Ovary (tissue), 9 donors: ENCODE results near the gene HSD11B1. TPM values are rescaled to one million over a fixed set of nuclear protein-coding genes. Genes with fewer than 3 reads are reported as not detected.

ENCODE experiments used
- DNase-seq, 5 donors: peaks; one replicate each; pipeline ENCODE4 v3.0.0-alpha.2; 2019 to 2020
- H3K27ac ChIP-seq, 2 donors: fragments of 200-600 bp; one replicate each; pipeline versions ENCODE4 v1.5.1 to v1.8.0; 2019 to 2022
- H3K27me3 ChIP-seq: fragments of 200-600 bp; one replicate; pipeline ENCODE4 v1.8.0; 2022
- H3K36me3 ChIP-seq: fragments of 200-600 bp; sonication (generic); one replicate; pipeline ENCODE4 v1.5.1; 2019
- H3K4me1 ChIP-seq: one replicate; pipeline ENCODE4 v1.8.1; 2013; ENCODE audit warnings: mild to moderate bottlenecking, moderate library complexity; ENCODE audit not compliant: insufficient read depth
- H3K4me3 ChIP-seq: fragments of 200-600 bp; sonication (generic); one replicate; pipeline ENCODE4 v1.5.1; 2017
- H3K9me3 ChIP-seq, 2 donors: fragments of 200-600 bp in 1 of 2; sonication (generic) in 1 of 2; one replicate each; pipeline versions ENCODE4 v1.5.1 to v1.8.1; 2013 to 2019; ENCODE audit warnings: mild to moderate bottlenecking in 1 of 2, moderate library complexity in 1 of 2
- CTCF ChIP-seq, 3 donors: fragments of 450-650 bp in 2 of 3; fragments of 200-600 bp in 1 of 3; IDR thresholded peaks; one replicate each; pipeline versions ENCODE4 v1.5.1 to v1.8.0; 2016 to 2022; ENCODE audit warnings: antibody characterized with exemption in 3 of 3, mild to moderate bottlenecking in 1 of 3
- EP300 ChIP-seq: sonication (generic); formaldehyde crosslinking; IDR thresholded peaks from one replicate; pipeline ENCODE4 v1.6.1; 2017; ENCODE audit warnings: antibody characterized with exemption
- POLR2A ChIP-seq: fragments of 450-650 bp; IDR thresholded peaks from one replicate; pipeline ENCODE4 v1.6.1; 2017; ENCODE audit warnings: antibody characterized with exemption, mild to moderate bottlenecking, moderate library complexity
- WGBS, 3 donors: extraction: QIAGEN DNeasy Blood & Tissue Kit in 1 of 3; methylation state at CpG; one replicate each; pipeline versions ENCODE4 v1.1.5 to v1.1.7; 2013 to 2017; 5-methylcytosine and 5-hydroxymethylcytosine counted together
- intact Hi-C, 4 donors: fragments of 100-400 bp; cut with DNase I; formaldehyde crosslinking; loops; one replicate each; pipeline versions ENCODE4 v1.11.0 to v1.15.1; 2022 to 2023
- polyA plus RNA-seq, 2 donors: library from polyadenylated mRNA; stranded (reverse); fragments of 200-250 nt in 1 of 2; fragments of 350-450 nt in 1 of 2; fragmentation: Illumina TruSeq in 1 of 2; extraction: RNeasy Lipid Tissue Mini Kit (QIAGEN cat#74804) in 1 of 2; gene quantifications; one replicate each; pipeline ENCODE4 v1.2.3, GENCODE V29; 2013 to 2014
- total RNA-seq, 7 donors: library from RNA; depleted of rRNA in 2 of 7; stranded (reverse); fragments of >200 nt in 2 of 7; fragmentation: NEBNext Ultra II Directional in 3 of 7; extraction: Animal tissue kit (Norgen Biotek cat#: 25700) in 3 of 7; gene quantifications; one replicate each; pipeline versions ENCODE4 v1.1.0 to v1.2.4, GENCODE V29; 2016 to 2023
- donor health status: DM: no; HTN: no; CAD: no; lungs with moderate emphysema.
- donor health status: DM: no; HTN: no; CAD: no.
- donor health status: Bipolar disorder and iron deficiency.
- donor health status: DM: yes; HTN: yes; CAD: no.
- donor health status: DM: no; HTN: no; CAD: no.
- donor health status: DM: yes; HTN: yes; CAD: no.

Gene HSD11B1
- total and polyA plus RNA-seq, 9 donors: 7.4 to 265 (median 57.7) TPM

GRCh38 chr1:209710093-209710492, 5.4 kb downstream of the HSD11B1 start:
- no peak for DNase-seq
- no peaks in the 10 kb centered on the region for H3K9me3 ChIP-seq
- H3K36me3 ChIP-seq: no peaks in the 10 kb centered on the region
- intact Hi-C loops: no loop called here
- no peaks in the 10 kb centered on the region for H3K27me3 ChIP-seq
- H3K27ac ChIP-seq: no peak overlapping the region
- TF ChIP-seq CTCF (IDR thresholded peaks at IDR 0.05) (no peak), POLR2A (no peak), EP300 (no peak)
- 87 to 91% (median 88%) methylated on average over 2 of the region's 2 CpGs for WGBS, 3 donors
- peaks cover 2% of the 10 kb centered on the region for H3K4me1 ChIP-seq
- H3K4me3 ChIP-seq: no peak overlapping the region

GRCh38 chr1:209710847-209711246, 6.2 kb downstream of the HSD11B1 start:
- DNase-seq: no peak
- Histone ChIP-seq H3K36me3 (no peaks in the 10 kb centered on the region), H3K9me3 (no peaks in the 10 kb centered on the region), H3K4me1 (no peaks in the 10 kb centered on the region), H3K27ac (no peak overlapping the region), H3K4me3 (no peak overlapping the region), H3K27me3 (no peaks in the 10 kb centered on the region)
- TF ChIP-seq POLR2A: no peak
- no peak for TF ChIP-seq CTCF (IDR thresholded peaks at IDR 0.05)
- no peak for TF ChIP-seq EP300
- intact Hi-C loops: no loop called here
- WGBS, 3 donors: 92 to 98% (median 93%) methylated on average over 3 of the region's 3 CpGs

GRCh38 chr1:209714338-209714737, 9.7 kb downstream of the HSD11B1 start:
- DNase-seq: no peak
- H3K27me3 ChIP-seq: no peaks in the 10 kb centered on the region
- H3K36me3 ChIP-seq: no peaks in the 10 kb centered on the region
- no peak overlapping the region for H3K27ac ChIP-seq
- no peaks in the 10 kb centered on the region for H3K9me3 ChIP-seq
- 88 to 94% (median 93%) methylated on average over 2 of the region's 2 CpGs for WGBS, 3 donors
- no peak overlapping the region for H3K4me3 ChIP-seq
- intact Hi-C loops: no loop called here
- TF ChIP-seq POLR2A (no peak), EP300 (no peak), CTCF (IDR thresholded peaks at IDR 0.05) (no peak)
- H3K4me1 ChIP-seq: no peaks in the 10 kb centered on the region

- Histone ChIP-seq H3K27ac (no peak overlapping the region), H3K27me3 (no peaks in the 10 kb centered on the region), H3K9me3 (no peaks in the 10 kb centered on the region), H3K36me3 (no peaks in the 10 kb centered on the region), H3K4me3 (no peak overlapping the region), H3K4me1 (peaks cover 6% of the 10 kb centered on the region)
- intact Hi-C loops: no loop called here
- TF ChIP-seq POLR2A (no peak), CTCF (IDR thresholded peaks at IDR 0.05) (no peak), EP300 (no peak)
- DNase-seq: no peak
Observed at GRCh38 chr1:209715314-209715713, 10.7 kb downstream of the HSD11B1 start.

GRCh38 chr1:209717818-209718217, 13.2 kb downstream of the HSD11B1 start:
- no peak for DNase-seq
- Histone ChIP-seq H3K36me3 (no peaks in the 10 kb centered on the region), H3K27me3 (no peaks in the 10 kb centered on the region), H3K4me1 (peaks cover 13% of the 10 kb centered on the region), H3K9me3 (no peaks in the 10 kb centered on the region), H3K4me3 (no peak overlapping the region), H3K27ac (no peak overlapping the region)
- 86 to 89% (median 88%) methylated on average over 2 of the region's 2 CpGs for WGBS, 3 donors
- no peak for TF ChIP-seq EP300
- TF ChIP-seq CTCF (IDR thresholded peaks at IDR 0.05): no peak
- TF ChIP-seq POLR2A: no peak
- intact Hi-C loops: no loop called here
